HepG2 (cell line): ENCODE measurements around the gene HELZ2. TPM values are rescaled to one million over a fixed set of nuclear protein-coding genes. Genes with fewer than 3 reads are reported as not detected.

Experiments
- CHCHD3 ChIP-seq: sonication (generic); formaldehyde crosslinking; IDR thresholded peaks from 2 replicates; pipeline ENCODE4 v1.8.0; 2022; ENCODE audit warnings: mild to moderate bottlenecking, missing genetic modification reagents, moderate library complexity
- HNF1A ChIP-seq, 2 experiments: sonication (generic) in 1 of 2; formaldehyde crosslinking in 1 of 2; IDR thresholded peaks; 2 replicates each; pipeline versions ENCODE4 v1.4.0 to v1.6.1; 2016 to 2020; ENCODE audit warnings: borderline replicate concordance in 1 of 2, low read depth in 1 of 2, mild to moderate bottlenecking in 1 of 2, missing genetic modification reagents in 1 of 2
- MED1 ChIP-seq: sonication (generic); formaldehyde crosslinking; IDR thresholded peaks from 2 replicates; pipeline ENCODE4 v1.4.0; 2020; ENCODE audit warnings: missing genetic modification reagents
- NR3C1 ChIP-seq: sonication (generic); formaldehyde crosslinking; IDR thresholded peaks from 2 replicates; pipeline ENCODE4 v1.4.0; 2020; ENCODE audit warnings: missing genetic modification reagents
- ZNF770 ChIP-seq: sonication (generic); formaldehyde crosslinking; IDR thresholded peaks from 2 replicates; pipeline ENCODE4 v1.5.0; 2020; ENCODE audit warnings: mild to moderate bottlenecking, missing genetic modification reagents
- polyA plus RNA-seq, 8 experiments: library from polyadenylated mRNA; depleted of rRNA in 3 of 8; stranded (reverse) in 7 of 8; unstranded in 1 of 8; fragments of >200 nt; fragmentation: Illumina TruSeq in 4 of 8; extraction: Trizol in 4 of 8; gene quantifications; 2 replicates each; pipeline versions ENCODE4 v1.2.1 to v1.2.3, GENCODE V29; 2011 to 2016; ENCODE audit warnings: low read depth in 4 of 8, missing spikeins in 1 of 8, mixed read lengths in 1 of 8; ENCODE audit not compliant: insufficient read depth in 1 of 8
- total RNA-seq, 5 experiments: library from RNA; depleted of rRNA; stranded (reverse); fragments of >200 nt; fragmentation: Illumina TruSeq; extraction: Trizol; gene quantifications; 2 replicates each; pipeline ENCODE4 v1.2.3, GENCODE V29; 2016; ENCODE audit warnings: low read depth in 1 of 5

Gene HELZ2
- total and polyA plus RNA-seq, 2 of the 13 experiments (the other 11 are each of a cell fraction or from before 2014, with no cell fraction given), result 9.6 to 10.1 TPM

- no peak for TF ChIP-seq HNF1A (IDR thresholded peaks at IDR 0.05; ENCODE audit: low read depth)
- TF ChIP-seq HNF1A (CRISPR knock-in tag; IDR thresholded peaks at IDR 0.05; ENCODE audit: borderline replicate concordance), result no peak
- no peak for TF ChIP-seq NR3C1 (CRISPR knock-in tag)
- TF ChIP-seq CHCHD3, result 0 out of 2 replicates have a peak, but pooled peaks have one; percentile 31
- TF ChIP-seq ZNF770 (CRISPR knock-in tag), result no peak
- no peak for TF ChIP-seq MED1 (CRISPR knock-in tag)
Measured at GRCh38 chr20:63555661-63556381, 18.2 kb downstream of the HELZ2 start (continued).
